OCI-M1 (cell line): ENCODE results near the gene LMF1.
"Not testable (repeated sequence)": the region's sequence is repeated elsewhere in the genome, so short reads cannot be mapped to it uniquely, and the experiment has no call there.

ENCODE experiments used
- DNase-seq: peaks from one replicate; lab custom pipeline; 2025; lab: John Stamatoyannopoulos, UW

Gene LMF1

GRCh38 chr16:869823-870641 is 100.8 kb downstream of the LMF1 start:
- no peak for DNase-seq

- DNase-seq, result no peak
Measured at GRCh38 chr16:868846-869822, 101.7 kb downstream of the LMF1 start.

- no peak for DNase-seq
Measured at GRCh38 chr16:868386-868755, 102.4 kb downstream of the LMF1 start.

GRCh38 chr16:867421-868385 is 103.1 kb downstream of the LMF1 start:
- DNase-seq, result no peak

GRCh38 chr16:866252-866896 is 104.4 kb downstream of the LMF1 start:
- peak; percentile 3 for DNase-seq

- DNase-seq, result no peak
Measured at GRCh38 chr16:865026-865425, 105.8 kb downstream of the LMF1 start.

- DNase-seq, result no peak
Measured at GRCh38 chr16:861446-861845, 109.3 kb downstream of the LMF1 start.

GRCh38 chr16:860891-861290 is 109.9 kb downstream of the LMF1 start:
- no peak for DNase-seq

GRCh38 chr16:858971-859370 is 111.8 kb downstream of the LMF1 start:
- not testable (repeated sequence) for DNase-seq

GRCh38 chr16:858441-858840 is 112.3 kb downstream of the LMF1 start:
- DNase-seq, result not testable (repeated sequence)

- no peak for DNase-seq
Measured at GRCh38 chr16:856811-857210, 114.0 kb downstream of the LMF1 start.

- no peak for DNase-seq
Measured at GRCh38 chr16:856101-856500, 114.7 kb downstream of the LMF1 start.

- no peak for DNase-seq
Measured at GRCh38 chr16:855471-855870, 115.3 kb downstream of the LMF1 start.

GRCh38 chr16:854808-855410 is 115.9 kb downstream of the LMF1 start:
- DNase-seq, result no peak

- no peak for DNase-seq
Measured at GRCh38 chr16:853981-854807, 116.6 kb downstream of the LMF1 start.

- DNase-seq, result no peak
Measured at GRCh38 chr16:853306-853705, 117.5 kb downstream of the LMF1 start.

- DNase-seq, result no peak
Measured at GRCh38 chr16:852451-853185, 118.2 kb downstream of the LMF1 start.

- DNase-seq, result no peak
Measured at GRCh38 chr16:851871-852270, 118.9 kb downstream of the LMF1 start.

GRCh38 chr16:851209-851810 is 119.5 kb downstream of the LMF1 start:
- no peak for DNase-seq
